Esophagus squamous epithelium (tissue), 5 donors: ENCODE data around the gene AIFM3. TPM values are rescaled to one million over a fixed set of nuclear protein-coding genes. Genes with fewer than 3 reads are reported as not detected.

Experiments used
- DNase-seq: peaks from one replicate; lab custom pipeline; 2025; lab: John Stamatoyannopoulos, UW
- H3K27ac ChIP-seq, 4 donors: fragments of 200-600 bp; sonication (generic); one replicate each; pipeline ENCODE4 v1.5.1; 2016 to 2019; ENCODE audit warnings: mild to moderate bottlenecking in 1 of 4
- H3K27me3 ChIP-seq, 4 donors: fragments of 200-600 bp; sonication (generic); 1 replicate in 3 of 4; 2 replicates in 1 of 4; pipeline versions ENCODE4 v1.5.1 to v1.6.0; 2017 to 2021; ENCODE audit warnings: antibody characterized with exemption in 1 of 4
- H3K36me3 ChIP-seq, 3 donors: fragments of 200-600 bp; sonication (generic); one replicate each; pipeline ENCODE4 v1.5.1; 2016 to 2019
- H3K4me1 ChIP-seq, 3 donors: fragments of 200-600 bp; sonication (generic); one replicate each; pipeline ENCODE4 v1.5.1; 2017 to 2019
- H3K4me3 ChIP-seq, 4 donors: fragments of 200-600 bp; sonication (generic); 1 replicate in 3 of 4; 2 replicates in 1 of 4; pipeline ENCODE4 v1.5.1; 2016 to 2019; ENCODE audit warnings: mild to moderate bottlenecking in 2 of 4, moderate library complexity in 1 of 4
- H3K9me3 ChIP-seq, 3 donors: fragments of 200-600 bp; sonication (generic); one replicate each; pipeline ENCODE4 v1.5.1; 2016 to 2019
- POLR2A ChIP-seq, 4 donors: fragments of 450-650 bp; IDR thresholded peaks; one replicate each; pipeline ENCODE4 v1.6.1; 2017; ENCODE audit warnings: antibody characterized with exemption in 4 of 4, mild to moderate bottlenecking in 4 of 4, moderate library complexity in 3 of 4
- WGBS, 2 donors: methylation state at CpG; one replicate each; pipeline ENCODE4 v1.1.5; 2018; 5-methylcytosine and 5-hydroxymethylcytosine counted together
- intact Hi-C: fragments of 100-400 bp; cut with DNase I; formaldehyde crosslinking; loops from one replicate; pipeline ENCODE4 v1.15.0; 2022
- total RNA-seq, 4 donors: library from RNA; depleted of rRNA; stranded (reverse); fragments of >200 nt; gene quantifications; one replicate each; pipeline ENCODE4 v1.1.0, GENCODE V29; 2016
- TF ChIP-seq, protein P1 (sequence below), 6 experiments: fragments of 450-650 bp in 4 of 6; fragments of 200-600 bp in 2 of 6; sonication (generic) in 2 of 6; IDR thresholded peaks; one replicate each; pipeline ENCODE4 v1.5.1; 2016 to 2019; ENCODE audit warnings: antibody characterized with exemption in 6 of 6, mild to moderate bottlenecking in 4 of 6, moderate library complexity in 4 of 6
- donor health status: DM: yes; HTN: yes; CAD: no.

AIFM3 gene
- total RNA-seq, 4 donors from 2014 or later, result 0.30 to 1.9 (median 0.94) TPM

DNA sequence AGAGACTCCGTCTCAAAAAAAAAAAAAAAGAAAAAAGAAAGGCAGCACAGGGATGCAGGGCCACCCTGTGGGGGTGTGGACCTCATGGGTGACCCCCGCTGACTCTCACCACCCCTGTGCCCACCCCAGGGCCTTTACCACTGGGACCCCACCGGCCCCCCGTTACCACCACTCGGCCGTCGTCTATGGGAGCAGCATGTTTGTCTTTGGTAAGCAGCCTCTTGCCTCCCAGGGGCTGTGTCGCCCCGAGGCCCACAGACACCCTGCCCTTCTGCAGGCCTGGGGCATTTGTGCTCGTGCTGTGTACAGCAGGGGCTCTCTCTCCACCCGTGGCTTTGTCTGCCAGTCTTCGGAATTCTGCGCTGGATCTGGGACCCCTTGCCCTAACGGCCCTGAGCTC, 20.3 kb downstream of the AIFM3 start:
- Histone ChIP-seq H3K36me3 (peaks cover 8 to 85% (median 15%) of the 10 kb centered on the region in 3 donors), H3K9me3 (no peaks in the 10 kb centered on the region), H3K4me1 (peaks cover 4 to 25% (median 11%) of the 10 kb centered on the region in 3 donors), H3K27ac (no peak overlapping the region), H3K4me3 (no peak overlapping the region), H3K27me3 (no peaks in the 10 kb centered on the region)
- no peak for DNase-seq
- TF ChIP-seq, protein P1, sequence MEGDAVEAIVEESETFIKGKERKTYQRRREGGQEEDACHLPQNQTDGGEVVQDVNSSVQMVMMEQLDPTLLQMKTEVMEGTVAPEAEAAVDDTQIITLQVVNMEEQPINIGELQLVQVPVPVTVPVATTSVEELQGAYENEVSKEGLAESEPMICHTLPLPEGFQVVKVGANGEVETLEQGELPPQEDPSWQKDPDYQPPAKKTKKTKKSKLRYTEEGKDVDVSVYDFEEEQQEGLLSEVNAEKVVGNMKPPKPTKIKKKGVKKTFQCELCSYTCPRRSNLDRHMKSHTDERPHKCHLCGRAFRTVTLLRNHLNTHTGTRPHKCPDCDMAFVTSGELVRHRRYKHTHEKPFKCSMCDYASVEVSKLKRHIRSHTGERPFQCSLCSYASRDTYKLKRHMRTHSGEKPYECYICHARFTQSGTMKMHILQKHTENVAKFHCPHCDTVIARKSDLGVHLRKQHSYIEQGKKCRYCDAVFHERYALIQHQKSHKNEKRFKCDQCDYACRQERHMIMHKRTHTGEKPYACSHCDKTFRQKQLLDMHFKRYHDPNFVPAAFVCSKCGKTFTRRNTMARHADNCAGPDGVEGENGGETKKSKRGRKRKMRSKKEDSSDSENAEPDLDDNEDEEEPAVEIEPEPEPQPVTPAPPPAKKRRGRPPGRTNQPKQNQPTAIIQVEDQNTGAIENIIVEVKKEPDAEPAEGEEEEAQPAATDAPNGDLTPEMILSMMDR (IDR thresholded peaks at IDR 0.05), result no peak
- no peak for TF ChIP-seq POLR2A (IDR thresholded peaks at IDR 0.05)
- WGBS, 2 donors, result 84 to 92% methylated on average over 8 to 9 of the region's 14 CpGs
- intact Hi-C loops, result no loop called here

DNA sequence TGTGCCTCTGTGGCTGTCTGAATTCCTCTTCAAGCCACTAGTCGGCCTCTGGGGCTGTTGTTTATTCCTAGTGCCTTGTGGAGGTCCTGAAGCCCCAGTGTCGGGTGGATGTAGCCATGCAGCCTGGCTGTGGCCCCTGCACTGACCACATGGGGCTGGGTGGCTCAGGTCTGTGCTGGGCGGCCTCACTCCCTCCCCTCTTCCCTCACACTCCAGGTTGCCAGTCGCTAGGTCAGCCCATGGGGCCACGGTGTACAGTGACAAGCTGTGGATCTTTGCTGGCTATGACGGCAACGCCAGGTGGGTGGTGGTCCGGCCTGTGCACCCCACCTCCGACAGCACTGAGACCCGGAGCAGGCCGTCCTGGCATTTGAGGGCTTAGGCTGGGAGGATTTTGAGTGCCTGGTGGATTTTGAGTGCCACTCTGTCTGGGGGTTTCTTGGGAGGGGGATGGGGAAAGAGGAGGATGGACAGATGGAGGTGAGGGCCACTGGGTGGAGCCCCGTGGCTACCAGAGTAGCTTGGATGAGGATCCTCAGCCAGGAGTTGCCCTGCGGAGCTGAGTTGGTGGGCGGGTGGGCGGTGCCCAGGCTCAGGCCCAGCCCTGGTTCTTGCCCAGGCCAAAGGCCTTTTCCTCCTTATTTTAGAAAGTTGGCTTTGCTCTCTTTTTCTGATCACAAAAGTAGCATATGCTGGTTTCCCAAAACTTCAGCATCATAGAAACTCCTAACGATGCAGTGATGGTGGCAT, 21.7 kb downstream of the AIFM3 start:
- peaks cover 0 to 11% (median under 1%) of the 10 kb centered on the region in 3 donors for H3K4me1 ChIP-seq
- no peak overlapping the region for H3K4me3 ChIP-seq
- 73 to 81% methylated on average over 4 to 11 of the region's 16 CpGs for WGBS, 2 donors
- DNase-seq, result no peak
- TF ChIP-seq, protein P1 (IDR thresholded peaks at IDR 0.05), result no peak
- no peak for TF ChIP-seq POLR2A (IDR thresholded peaks at IDR 0.05)
- intact Hi-C loops, result no loop called here
- no peaks in the 10 kb centered on the region for H3K27me3 ChIP-seq
- no peaks in the 10 kb centered on the region for H3K9me3 ChIP-seq
- H3K36me3 ChIP-seq, result peaks cover 8 to 94% (median 22%) of the 10 kb centered on the region in 3 donors
- no peak overlapping the region for H3K27ac ChIP-seq

DNA sequence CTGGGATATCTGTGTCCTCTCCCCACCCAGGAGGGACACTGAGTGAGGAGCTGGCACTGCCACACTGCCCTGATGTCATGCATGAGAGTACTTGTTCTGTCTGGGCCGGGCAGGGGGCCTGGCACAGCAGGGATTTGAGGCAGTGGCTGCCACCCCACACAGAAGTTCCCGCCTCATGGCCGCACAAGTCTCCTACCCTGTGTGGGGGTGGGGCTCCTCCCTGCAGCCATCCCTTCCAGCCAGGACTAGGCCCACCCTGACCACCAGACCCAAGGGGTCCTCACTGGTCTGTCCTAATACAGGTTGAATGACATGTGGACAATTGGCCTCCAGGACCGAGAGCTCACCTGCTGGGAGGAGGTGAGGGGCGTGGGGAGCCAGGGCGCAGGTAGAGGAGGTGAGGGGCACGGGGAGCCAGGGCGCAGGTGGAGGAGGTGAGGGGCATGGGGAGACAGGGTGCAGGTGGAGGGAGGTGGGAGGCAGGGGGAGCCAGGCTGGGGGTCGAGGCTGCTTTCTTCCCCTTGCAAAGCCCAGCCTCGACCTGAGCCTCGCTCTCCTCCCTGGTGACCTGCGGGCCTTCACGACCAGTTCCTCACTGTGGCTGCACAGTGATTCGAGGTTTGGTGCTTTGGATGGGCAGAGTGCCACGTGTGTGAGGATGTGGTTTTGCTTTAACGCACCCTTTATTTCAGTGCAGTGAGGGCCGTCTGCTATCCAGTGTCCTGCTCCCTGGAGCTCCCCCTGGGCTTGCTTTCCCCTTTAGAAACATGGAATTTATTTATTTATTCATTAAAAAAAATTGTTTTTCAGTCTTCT, 22.5 kb downstream of the AIFM3 start:
- no peaks in the 10 kb centered on the region for H3K9me3 ChIP-seq
- H3K27ac ChIP-seq, result no peak overlapping the region
- no peak overlapping the region for H3K4me3 ChIP-seq
- intact Hi-C loops, result no loop called here
- no peak for DNase-seq
- TF ChIP-seq POLR2A (IDR thresholded peaks at IDR 0.05), result no peak
- TF ChIP-seq, protein P1 (IDR thresholded peaks at IDR 0.05), result no peak
- H3K4me1 ChIP-seq, result peaks cover 0 to 3% (median 0%) of the 10 kb centered on the region in 3 donors
- WGBS, 2 donors, result 57 to 64% methylated on average over 7 to 9 of the region's 17 CpGs
- peaks cover 10 to 94% (median 22%) of the 10 kb centered on the region in 3 donors for H3K36me3 ChIP-seq
- H3K27me3 ChIP-seq, result no peaks in the 10 kb centered on the region

- no peak for DNase-seq
- no peak overlapping the region for H3K27ac ChIP-seq
- H3K4me3 ChIP-seq, result no peak overlapping the region
- intact Hi-C loops, result no loop called here
- H3K4me1 ChIP-seq, result no peaks in the 10 kb centered on the region
- no peaks in the 10 kb centered on the region for H3K9me3 ChIP-seq
- TF ChIP-seq, protein P1 (IDR thresholded peaks at IDR 0.05), result no peak
- TF ChIP-seq POLR2A (IDR thresholded peaks at IDR 0.05), result no peak
- peaks cover 14 to 96% (median 27%) of the 10 kb centered on the region in 3 donors for H3K36me3 ChIP-seq
- H3K27me3 ChIP-seq, result no peaks in the 10 kb centered on the region
- WGBS, 2 donors, result 87 to 89% methylated on average over 14 to 16 of the region's 21 CpGs
Measured at GRCh38 chr22:20990184-20991180, 23.4 kb downstream of the AIFM3 start.
